Skeletal muscle satellite cell (primary cell): ENCODE data around the gene ZNF587B.
"Not testable (repeated sequence)": the region's sequence is repeated elsewhere in the genome, so short reads cannot be mapped to it uniquely, and the experiment has no call there.

Experiments
- H3K27me3 ChIP-seq: 2 replicates; pipeline ENCODE4 v1.7.0; 2013; ENCODE audit warnings: low read length; ENCODE audit not compliant: control insufficient read depth, insufficient read depth
- H3K36me3 ChIP-seq: 2 replicates; pipeline ENCODE4 v1.7.0; 2013; ENCODE audit warnings: mild to moderate bottlenecking, control low read depth, low read length; ENCODE audit not compliant: insufficient read depth
- H3K4me1 ChIP-seq: 2 replicates; pipeline ENCODE4 v1.7.0; 2013; ENCODE audit warnings: low read length; ENCODE audit not compliant: control insufficient read depth, insufficient read depth
- H3K4me2 ChIP-seq: 2 replicates; pipeline ENCODE4 v1.7.0; 2013; ENCODE audit warnings: mild to moderate bottlenecking, low read length
- H3K4me3 ChIP-seq: 2 replicates; pipeline ENCODE4 v1.7.0; 2013; ENCODE audit warnings: low read length
- H3K9ac ChIP-seq: 2 replicates; pipeline ENCODE4 v1.7.0; 2013; ENCODE audit warnings: mild to moderate bottlenecking, low read depth, low read length, moderate library complexity
- H3K9me3 ChIP-seq: replicated peaks from 2 replicates; pipeline ENCODE4 v1.7.0; 2013; ENCODE audit warnings: mild to moderate bottlenecking, control low read depth, low read length

The ZNF587B gene

GRCh38 chr19:57886046-57886445 is 55.9 kb downstream of the ZNF587B start:
- no peaks in the 10 kb centered on the region for H3K36me3 ChIP-seq
- no peaks in the 10 kb centered on the region for H3K27me3 ChIP-seq
- no peak overlapping the region for H3K4me2 ChIP-seq
- no peak overlapping the region for H3K9ac ChIP-seq
- no peak overlapping the region for H3K4me3 ChIP-seq
- no peaks in the 10 kb centered on the region for H3K4me1 ChIP-seq
- no peaks in the 10 kb centered on the region for H3K9me3 ChIP-seq

GRCh38 chr19:57887195-57887941 is 57.3 kb downstream of the ZNF587B start:
- no peaks in the 10 kb centered on the region for H3K9me3 ChIP-seq
- H3K27me3 ChIP-seq, result no peaks in the 10 kb centered on the region
- H3K4me1 ChIP-seq, result no peaks in the 10 kb centered on the region
- H3K4me2 ChIP-seq, result peak overlapping the region; percentile 91
- peak overlapping the region; percentile 96 for H3K4me3 ChIP-seq
- H3K9ac ChIP-seq, result peak overlapping the region; percentile 85
- H3K36me3 ChIP-seq, result no peaks in the 10 kb centered on the region

- no peaks in the 10 kb centered on the region for H3K4me1 ChIP-seq
- H3K9me3 ChIP-seq, result no peaks in the 10 kb centered on the region
- no peaks in the 10 kb centered on the region for H3K36me3 ChIP-seq
- peak overlapping the region; percentile 96 for H3K4me3 ChIP-seq
- peak overlapping the region; percentile 91 for H3K4me2 ChIP-seq
- H3K9ac ChIP-seq, result peak overlapping the region; percentile 85
- H3K27me3 ChIP-seq, result no peaks in the 10 kb centered on the region
These were observed 58.0 kb downstream of the ZNF587B start for GRCh38 chr19:57888107-57888559.

- Histone ChIP-seq H3K4me2 (peak within 1 kb of the TSS; percentile 91), H3K9ac (peak within 1 kb of the TSS; percentile 85), H3K4me1 (no peaks in the 10 kb centered on the region), H3K27me3 (no peaks in the 10 kb centered on the region), H3K4me3 (peak within 1 kb of the TSS; percentile 96), H3K9me3 (no peaks in the 10 kb centered on the region), H3K36me3 (no peaks in the 10 kb centered on the region)
These were observed 58.6 kb downstream of the ZNF587B start, which contains the start of gene ZNF814 for GRCh38 chr19:57888560-57889231. Gene ZNF814 (minus strand): TSS chr19:57889037. CDS start chr19:57888802, 235 bp downstream.

GRCh38 chr19:57890706-57891105 is 60.6 kb downstream of the ZNF587B start:
- H3K9me3 ChIP-seq, H3K4me3 ChIP-seq, H3K9ac ChIP-seq, H3K36me3 ChIP-seq, H3K4me2 ChIP-seq, H3K27me3 ChIP-seq, H3K4me1 ChIP-seq: not testable (repeated sequence)
